Keratinocyte (primary cell): ENCODE measurements around the gene TNRC18.

Experiments used
- EZH2 ChIP-seq: IDR thresholded peaks from one replicate; pipeline ENCODE4 v1.6.1; 2012; ENCODE audit warnings: inconsistent platforms, mild to moderate bottlenecking, low read length, moderate library complexity
- TF ChIP-seq, protein P1 (sequence below), 3 experiments: IDR thresholded peaks in 1 of 3; conservative IDR thresholded peaks in 1 of 3; optimal IDR thresholded peaks in 1 of 3; 2 replicates in 2 of 3; 3 replicates in 1 of 3; pipeline versions ENCODE3 to v1.5.1; 2011; ENCODE audit warnings: low read length in 3 of 3, mild to moderate bottlenecking in 3 of 3, moderate library complexity in 2 of 3, control low read depth in 1 of 3, inconsistent platforms in 1 of 3; ENCODE audit not compliant: insufficient read depth in 2 of 3; ENCODE audit errors: extremely low read depth in 1 of 3

DNA sequence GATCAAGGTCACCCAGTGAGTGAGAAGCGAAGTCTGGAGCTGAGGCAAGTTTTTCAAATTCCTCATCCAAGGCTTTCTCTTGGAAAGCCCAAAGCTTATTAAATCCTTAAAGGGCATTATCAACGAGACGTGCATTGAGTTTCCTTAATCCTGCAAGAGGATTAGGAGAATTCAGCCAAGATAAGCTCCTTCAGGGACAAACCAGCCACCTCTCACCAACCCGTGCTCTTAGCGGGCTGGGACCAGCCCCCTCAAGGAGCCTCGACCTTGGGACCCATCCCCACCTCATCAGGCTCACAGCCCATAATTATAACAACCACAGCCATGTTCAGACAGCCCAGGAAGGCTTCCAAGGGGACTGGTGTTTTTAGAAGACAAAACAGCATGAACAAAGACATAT, 152.8 kb downstream of the TNRC18 start:
- TF ChIP-seq, protein P1, sequence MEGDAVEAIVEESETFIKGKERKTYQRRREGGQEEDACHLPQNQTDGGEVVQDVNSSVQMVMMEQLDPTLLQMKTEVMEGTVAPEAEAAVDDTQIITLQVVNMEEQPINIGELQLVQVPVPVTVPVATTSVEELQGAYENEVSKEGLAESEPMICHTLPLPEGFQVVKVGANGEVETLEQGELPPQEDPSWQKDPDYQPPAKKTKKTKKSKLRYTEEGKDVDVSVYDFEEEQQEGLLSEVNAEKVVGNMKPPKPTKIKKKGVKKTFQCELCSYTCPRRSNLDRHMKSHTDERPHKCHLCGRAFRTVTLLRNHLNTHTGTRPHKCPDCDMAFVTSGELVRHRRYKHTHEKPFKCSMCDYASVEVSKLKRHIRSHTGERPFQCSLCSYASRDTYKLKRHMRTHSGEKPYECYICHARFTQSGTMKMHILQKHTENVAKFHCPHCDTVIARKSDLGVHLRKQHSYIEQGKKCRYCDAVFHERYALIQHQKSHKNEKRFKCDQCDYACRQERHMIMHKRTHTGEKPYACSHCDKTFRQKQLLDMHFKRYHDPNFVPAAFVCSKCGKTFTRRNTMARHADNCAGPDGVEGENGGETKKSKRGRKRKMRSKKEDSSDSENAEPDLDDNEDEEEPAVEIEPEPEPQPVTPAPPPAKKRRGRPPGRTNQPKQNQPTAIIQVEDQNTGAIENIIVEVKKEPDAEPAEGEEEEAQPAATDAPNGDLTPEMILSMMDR (optimal IDR thresholded peaks at IDR 0.05 in 1 of 3, IDR thresholded peaks at IDR 0.05 in 1 of 3, conservative IDR thresholded peaks at IDR 0.05 in 1 of 3; ENCODE audit: extremely low read depth in 1 of 3, insufficient read depth in 2 of 3, low read length in 3 of 3), result no peak
- TF ChIP-seq EZH2, result no peak
